SK-N-SH treated with all-trans-retinoic acid at 6 μM for 48 hours (cell line): Measurements from ENCODE around the gene GPC6.

Experiments
- ATAC-seq: fragments of 200-7000 bp; cut with Tn5 transposase; 3 replicates; pipeline ENCODE4 v1.9.1; 2020; ENCODE audit warnings: mild to moderate bottlenecking, moderate library complexity
- ARNTL ChIP-seq: fragments of 450-650 bp; formaldehyde crosslinking; IDR thresholded peaks from 2 replicates; pipeline ENCODE4 v1.5.0; 2020; ENCODE audit warnings: low read depth, mild to moderate bottlenecking, moderate library complexity, borderline replicate concordance
- BACH2 ChIP-seq: fragments of 250-450 bp; sonication (Bioruptor Pico); IDR thresholded peaks from 2 replicates; pipeline ENCODE4 v1.9.0; 2021; ENCODE audit warnings: mild to moderate bottlenecking, borderline replicate concordance
- CSDC2 ChIP-seq: fragments of 250-450 bp; sonication (Bioruptor Pico); IDR thresholded peaks from 2 replicates; pipeline ENCODE4 v1.5.0; 2020; ENCODE audit warnings: mild to moderate bottlenecking, moderate library complexity
- ESRRG ChIP-seq: fragments of 250-450 bp; sonication (Bioruptor Pico); IDR thresholded peaks from 2 replicates; pipeline ENCODE4 v1.6.1; 2021; ENCODE audit warnings: mild to moderate bottlenecking
- GLIS3 ChIP-seq: fragments of 250-450 bp; sonication (Bioruptor Pico); IDR thresholded peaks from 2 replicates; pipeline ENCODE4 v1.5.0; 2020; ENCODE audit warnings: mild to moderate bottlenecking, moderate library complexity
- ISL1 ChIP-seq: fragments of 250-450 bp; sonication (Bioruptor Pico); IDR thresholded peaks from 2 replicates; pipeline ENCODE4 v2.1.2; 2022; ENCODE audit warnings: mild to moderate bottlenecking, moderate library complexity
- OSR1 ChIP-seq: fragments of 250-450 bp; sonication (Bioruptor Pico); IDR thresholded peaks from 2 replicates; pipeline ENCODE4 v1.8.0; 2022; ENCODE audit warnings: moderate library complexity, mild to moderate bottlenecking, inconsistent platforms
- PPARA ChIP-seq: fragments of 250-450 bp; sonication (Bioruptor Pico); IDR thresholded peaks from 2 replicates; pipeline ENCODE4 v1.5.0; 2020; ENCODE audit warnings: mild to moderate bottlenecking, borderline replicate concordance
- RARB ChIP-seq: fragments of 250-450 bp; sonication (Bioruptor Pico); IDR thresholded peaks from 2 replicates; pipeline ENCODE4 v1.8.0; 2021; ENCODE audit warnings: mild to moderate bottlenecking, moderate library complexity
- SNAI2 ChIP-seq: fragments of 250-450 bp; sonication (Bioruptor Pico); IDR thresholded peaks from 2 replicates; pipeline ENCODE4 v1.5.0; 2020; ENCODE audit warnings: mild to moderate bottlenecking, moderate library complexity
- TCF4 ChIP-seq: fragments of 250-450 bp; sonication (Bioruptor Pico); IDR thresholded peaks from 2 replicates; pipeline ENCODE4 v1.8.0; 2021; ENCODE audit warnings: mild to moderate bottlenecking, moderate library complexity, borderline replicate concordance
- TOX ChIP-seq: fragments of 250-450 bp; sonication (Bioruptor Pico); IDR thresholded peaks from 2 replicates; pipeline ENCODE4 v1.8.0; 2021; ENCODE audit warnings: mild to moderate bottlenecking, moderate library complexity, borderline replicate concordance
- ZC3H10 ChIP-seq: fragments of 250-450 bp; sonication (Bioruptor Pico); IDR thresholded peaks from 2 replicates; pipeline ENCODE4 v1.5.1; 2021; ENCODE audit warnings: mild to moderate bottlenecking, moderate library complexity
- ZFP3 ChIP-seq: fragments of 250-450 bp; sonication (Bioruptor Pico); IDR thresholded peaks from 2 replicates; pipeline ENCODE4 v1.5.0; 2020; ENCODE audit warnings: mild to moderate bottlenecking, moderate library complexity
- ZFP30 ChIP-seq: fragments of 450-650 bp; formaldehyde crosslinking; IDR thresholded peaks from 2 replicates; pipeline ENCODE4 v1.5.0; 2022; ENCODE audit warnings: mild to moderate bottlenecking, moderate library complexity
- ZNF565 ChIP-seq: fragments of 450-650 bp; formaldehyde crosslinking; conservative IDR thresholded peaks from 2 replicates; pipeline ENCODE4 v1.5.0; 2020; ENCODE audit warnings: low read depth, mild to moderate bottlenecking, moderate library complexity
- ZNF70 ChIP-seq: fragments of 450-650 bp; formaldehyde crosslinking; IDR thresholded peaks from 2 replicates; pipeline ENCODE4 v1.5.0; 2020; ENCODE audit warnings: mild to moderate bottlenecking, moderate library complexity
- ZNF8 ChIP-seq: fragments of 450-650 bp; formaldehyde crosslinking; IDR thresholded peaks from 2 replicates; pipeline ENCODE4 v1.5.0; 2020; ENCODE audit warnings: mild to moderate bottlenecking, moderate library complexity
- TF ChIP-seq, protein P1 (sequence below): fragments of 250-450 bp; sonication (Bioruptor Pico); IDR thresholded peaks from 2 replicates; pipeline ENCODE4 v1.8.0; 2020; ENCODE audit warnings: mild to moderate bottlenecking, moderate library complexity, borderline replicate concordance
- TF ChIP-seq, protein P2 (sequence below): fragments of 250-450 bp; sonication (Bioruptor Pico); IDR thresholded peaks from 2 replicates; pipeline ENCODE4 v1.5.1; 2020; ENCODE audit warnings: low read depth, mild to moderate bottlenecking, moderate library complexity
- TF ChIP-seq, protein P3 (sequence below): fragments of 250-450 bp; sonication (Bioruptor Pico); IDR thresholded peaks from 2 replicates; pipeline ENCODE4 v1.5.0; 2020; ENCODE audit warnings: mild to moderate bottlenecking, moderate library complexity
- TF ChIP-seq, protein P4 (sequence below): fragments of 250-450 bp; sonication (Bioruptor Pico); IDR thresholded peaks from 2 replicates; pipeline ENCODE4 v1.5.1; 2021; ENCODE audit warnings: mild to moderate bottlenecking, moderate library complexity
- TF ChIP-seq, protein P5 (sequence below): fragments of 250-450 bp; sonication (Bioruptor Pico); IDR thresholded peaks from 2 replicates; pipeline ENCODE4 v1.8.0; 2021; ENCODE audit warnings: low read depth, mild to moderate bottlenecking, moderate library complexity, borderline replicate concordance

GPC6 gene

DNA sequence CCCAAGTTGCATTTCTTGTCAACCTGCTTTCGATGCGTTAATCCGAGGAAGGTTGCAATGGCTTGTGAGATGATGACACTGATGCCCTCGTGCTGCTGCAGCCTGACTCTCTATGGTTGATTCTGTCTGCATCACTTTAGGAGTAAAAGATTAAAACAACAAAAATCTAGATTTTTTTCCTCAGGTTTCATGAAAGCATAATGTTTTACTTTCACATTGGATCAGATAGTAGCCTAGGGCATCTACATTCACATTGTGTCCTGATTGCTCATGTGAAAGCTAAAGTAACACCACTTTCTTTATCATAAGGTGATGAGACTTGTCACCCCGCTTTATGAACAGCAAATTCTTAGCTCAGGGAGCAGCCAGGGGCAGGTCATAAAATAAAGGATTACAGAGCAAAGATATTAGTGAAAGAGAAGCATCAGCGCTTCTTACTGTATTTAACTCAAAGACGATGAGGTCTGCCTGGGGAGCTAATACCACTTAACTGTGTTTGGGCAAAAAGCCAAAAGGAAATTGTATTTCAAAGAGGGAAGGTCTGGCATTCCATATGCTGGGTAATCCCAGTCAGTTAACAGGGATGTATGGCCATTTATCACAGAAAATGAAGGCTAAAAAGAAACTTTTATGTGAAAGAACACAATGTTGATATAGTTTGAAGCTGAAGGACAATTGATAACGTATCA, 270.5 kb downstream of the GPC6 start:
- ATAC-seq = peak; percentile 84
- no peak for TF ChIP-seq RARB (CRISPR knock-in tag)
- TF ChIP-seq ZNF70 = no peak
- TF ChIP-seq ISL1 = peak; percentile 82
- no peak for TF ChIP-seq CSDC2 (CRISPR knock-in tag)
- TF ChIP-seq BACH2 (CRISPR knock-in tag) = no peak
- no peak; the same call in 1 of the 2 replicates for TF ChIP-seq GLIS3
- no peak for TF ChIP-seq ZC3H10 (CRISPR knock-in tag)
- no peak for TF ChIP-seq ZNF8
- TF ChIP-seq, protein P1, sequence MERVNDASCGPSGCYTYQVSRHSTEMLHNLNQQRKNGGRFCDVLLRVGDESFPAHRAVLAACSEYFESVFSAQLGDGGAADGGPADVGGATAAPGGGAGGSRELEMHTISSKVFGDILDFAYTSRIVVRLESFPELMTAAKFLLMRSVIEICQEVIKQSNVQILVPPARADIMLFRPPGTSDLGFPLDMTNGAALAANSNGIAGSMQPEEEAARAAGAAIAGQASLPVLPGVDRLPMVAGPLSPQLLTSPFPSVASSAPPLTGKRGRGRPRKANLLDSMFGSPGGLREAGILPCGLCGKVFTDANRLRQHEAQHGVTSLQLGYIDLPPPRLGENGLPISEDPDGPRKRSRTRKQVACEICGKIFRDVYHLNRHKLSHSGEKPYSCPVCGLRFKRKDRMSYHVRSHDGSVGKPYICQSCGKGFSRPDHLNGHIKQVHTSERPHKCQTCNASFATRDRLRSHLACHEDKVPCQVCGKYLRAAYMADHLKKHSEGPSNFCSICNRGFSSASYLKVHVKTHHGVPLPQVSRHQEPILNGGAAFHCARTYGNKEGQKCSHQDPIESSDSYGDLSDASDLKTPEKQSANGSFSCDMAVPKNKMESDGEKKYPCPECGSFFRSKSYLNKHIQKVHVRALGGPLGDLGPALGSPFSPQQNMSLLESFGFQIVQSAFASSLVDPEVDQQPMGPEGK = no peak
- no peak for TF ChIP-seq ZFP3
- TF ChIP-seq, protein P2, sequence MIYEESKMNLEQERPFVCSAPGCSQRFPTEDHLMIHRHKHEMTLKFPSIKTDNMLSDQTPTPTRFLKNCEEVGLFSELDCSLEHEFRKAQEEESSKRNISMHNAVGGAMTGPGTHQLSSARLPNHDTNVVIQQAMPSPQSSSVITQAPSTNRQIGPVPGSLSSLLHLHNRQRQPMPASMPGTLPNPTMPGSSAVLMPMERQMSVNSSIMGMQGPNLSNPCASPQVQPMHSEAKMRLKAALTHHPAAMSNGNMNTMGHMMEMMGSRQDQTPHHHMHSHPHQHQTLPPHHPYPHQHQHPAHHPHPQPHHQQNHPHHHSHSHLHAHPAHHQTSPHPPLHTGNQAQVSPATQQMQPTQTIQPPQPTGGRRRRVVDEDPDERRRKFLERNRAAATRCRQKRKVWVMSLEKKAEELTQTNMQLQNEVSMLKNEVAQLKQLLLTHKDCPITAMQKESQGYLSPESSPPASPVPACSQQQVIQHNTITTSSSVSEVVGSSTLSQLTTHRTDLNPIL = no peak
- TF ChIP-seq, protein P3, sequence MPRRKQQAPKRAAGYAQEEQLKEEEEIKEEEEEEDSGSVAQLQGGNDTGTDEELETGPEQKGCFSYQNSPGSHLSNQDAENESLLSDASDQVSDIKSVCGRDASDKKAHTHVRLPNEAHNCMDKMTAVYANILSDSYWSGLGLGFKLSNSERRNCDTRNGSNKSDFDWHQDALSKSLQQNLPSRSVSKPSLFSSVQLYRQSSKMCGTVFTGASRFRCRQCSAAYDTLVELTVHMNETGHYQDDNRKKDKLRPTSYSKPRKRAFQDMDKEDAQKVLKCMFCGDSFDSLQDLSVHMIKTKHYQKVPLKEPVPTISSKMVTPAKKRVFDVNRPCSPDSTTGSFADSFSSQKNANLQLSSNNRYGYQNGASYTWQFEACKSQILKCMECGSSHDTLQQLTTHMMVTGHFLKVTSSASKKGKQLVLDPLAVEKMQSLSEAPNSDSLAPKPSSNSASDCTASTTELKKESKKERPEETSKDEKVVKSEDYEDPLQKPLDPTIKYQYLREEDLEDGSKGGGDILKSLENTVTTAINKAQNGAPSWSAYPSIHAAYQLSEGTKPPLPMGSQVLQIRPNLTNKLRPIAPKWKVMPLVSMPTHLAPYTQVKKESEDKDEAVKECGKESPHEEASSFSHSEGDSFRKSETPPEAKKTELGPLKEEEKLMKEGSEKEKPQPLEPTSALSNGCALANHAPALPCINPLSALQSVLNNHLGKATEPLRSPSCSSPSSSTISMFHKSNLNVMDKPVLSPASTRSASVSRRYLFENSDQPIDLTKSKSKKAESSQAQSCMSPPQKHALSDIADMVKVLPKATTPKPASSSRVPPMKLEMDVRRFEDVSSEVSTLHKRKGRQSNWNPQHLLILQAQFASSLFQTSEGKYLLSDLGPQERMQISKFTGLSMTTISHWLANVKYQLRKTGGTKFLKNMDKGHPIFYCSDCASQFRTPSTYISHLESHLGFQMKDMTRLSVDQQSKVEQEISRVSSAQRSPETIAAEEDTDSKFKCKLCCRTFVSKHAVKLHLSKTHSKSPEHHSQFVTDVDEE (CRISPR knock-in tag) = peak; percentile 73; the same call in 1 of the 2 replicates
- TF ChIP-seq SNAI2 (CRISPR knock-in tag) = no peak
- TF ChIP-seq, protein P4, sequence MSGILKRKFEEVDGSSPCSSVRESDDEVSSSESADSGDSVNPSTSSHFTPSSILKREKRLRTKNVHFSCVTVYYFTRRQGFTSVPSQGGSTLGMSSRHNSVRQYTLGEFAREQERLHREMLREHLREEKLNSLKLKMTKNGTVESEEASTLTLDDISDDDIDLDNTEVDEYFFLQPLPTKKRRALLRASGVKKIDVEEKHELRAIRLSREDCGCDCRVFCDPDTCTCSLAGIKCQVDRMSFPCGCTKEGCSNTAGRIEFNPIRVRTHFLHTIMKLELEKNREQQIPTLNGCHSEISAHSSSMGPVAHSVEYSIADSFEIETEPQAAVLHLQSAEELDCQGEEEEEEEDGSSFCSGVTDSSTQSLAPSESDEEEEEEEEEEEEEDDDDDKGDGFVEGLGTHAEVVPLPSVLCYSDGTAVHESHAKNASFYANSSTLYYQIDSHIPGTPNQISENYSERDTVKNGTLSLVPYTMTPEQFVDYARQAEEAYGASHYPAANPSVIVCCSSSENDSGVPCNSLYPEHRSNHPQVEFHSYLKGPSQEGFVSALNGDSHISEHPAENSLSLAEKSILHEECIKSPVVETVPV = no peak
- TF ChIP-seq ZFP30 = no peak
- no peak for TF ChIP-seq PPARA (CRISPR knock-in tag)
- TF ChIP-seq OSR1 (CRISPR knock-in tag) = no peak
- TF ChIP-seq TOX = no peak
- TF ChIP-seq ZNF565 (CRISPR knock-in tag) = no peak; the same call in 1 of the 2 replicates
- TF ChIP-seq, protein P5, sequence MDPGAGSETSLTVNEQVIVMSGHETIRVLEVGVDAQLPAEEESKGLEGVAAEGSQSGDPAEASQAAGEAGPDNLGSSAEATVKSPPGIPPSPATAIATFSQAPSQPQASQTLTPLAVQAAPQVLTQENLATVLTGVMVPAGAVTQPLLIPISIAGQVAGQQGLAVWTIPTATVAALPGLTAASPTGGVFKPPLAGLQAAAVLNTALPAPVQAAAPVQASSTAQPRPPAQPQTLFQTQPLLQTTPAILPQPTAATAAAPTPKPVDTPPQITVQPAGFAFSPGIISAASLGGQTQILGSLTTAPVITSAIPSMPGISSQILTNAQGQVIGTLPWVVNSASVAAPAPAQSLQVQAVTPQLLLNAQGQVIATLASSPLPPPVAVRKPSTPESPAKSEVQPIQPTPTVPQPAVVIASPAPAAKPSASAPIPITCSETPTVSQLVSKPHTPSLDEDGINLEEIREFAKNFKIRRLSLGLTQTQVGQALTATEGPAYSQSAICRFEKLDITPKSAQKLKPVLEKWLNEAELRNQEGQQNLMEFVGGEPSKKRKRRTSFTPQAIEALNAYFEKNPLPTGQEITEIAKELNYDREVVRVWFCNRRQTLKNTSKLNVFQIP = no peak
- peak; percentile 53; the same call in 1 of the 2 replicates for TF ChIP-seq TCF4 (CRISPR knock-in tag)
- TF ChIP-seq ESRRG (CRISPR knock-in tag) = no peak
- TF ChIP-seq ARNTL = no peak

DNA sequence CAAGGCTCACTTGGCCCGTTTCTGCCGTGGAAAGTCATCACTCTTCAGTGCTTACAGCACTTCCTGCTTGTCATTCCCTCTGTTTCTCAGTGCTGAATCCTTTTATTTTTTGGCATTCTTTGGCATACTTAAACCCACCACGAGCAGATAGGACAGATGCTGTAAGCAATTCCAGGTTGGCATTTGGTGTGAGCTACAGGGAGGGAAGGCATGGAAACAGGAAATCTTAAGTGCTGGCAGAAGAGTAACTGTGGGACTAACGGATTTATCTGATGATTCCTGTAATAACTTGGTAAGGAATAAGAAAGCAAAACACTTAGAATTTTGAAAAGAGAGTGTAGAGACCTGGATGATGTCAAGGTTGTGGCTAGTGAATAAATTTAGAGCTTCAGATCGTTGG, 273.4 kb downstream of the GPC6 start:
- peak; percentile 43 for ATAC-seq
- TF ChIP-seq TCF4 (CRISPR knock-in tag) = no peak

DNA sequence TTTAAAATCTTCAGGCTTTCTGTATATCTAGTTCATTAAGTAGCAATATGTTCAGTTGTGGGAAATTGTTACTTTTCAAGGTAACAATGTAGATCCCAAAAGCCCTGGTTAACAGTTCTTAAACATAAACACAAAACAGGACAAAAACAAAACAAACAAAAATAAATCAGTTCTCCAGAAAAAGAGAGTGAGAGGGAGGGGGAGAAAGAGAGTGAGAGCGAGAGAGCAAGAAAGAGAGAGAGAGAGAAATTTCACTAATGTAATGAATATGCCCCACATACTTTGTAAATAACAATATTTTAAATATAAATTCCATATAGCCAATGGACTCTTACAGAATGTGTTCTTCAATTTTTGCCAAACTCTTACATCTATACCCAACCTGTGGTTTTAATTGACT, 275.5 kb downstream of the GPC6 start:
- ATAC-seq = no peak
- TF ChIP-seq ZNF70 = no peak
- TF ChIP-seq ZFP30 = no peak
- TF ChIP-seq CSDC2 (CRISPR knock-in tag) = no peak
- TF ChIP-seq, protein P1 = no peak
- TF ChIP-seq TCF4 (CRISPR knock-in tag) = no peak
- TF ChIP-seq ZC3H10 (CRISPR knock-in tag) = no peak
- no peak for TF ChIP-seq TOX
- TF ChIP-seq RARB (CRISPR knock-in tag) = no peak
